ENCODE data around the gene CNTFR. TPM values are rescaled to one million over a fixed set of nuclear protein-coding genes. Genes with fewer than 3 reads are reported as not detected.

Gene CNTFR
- total and polyA plus RNA-seq, 2 experiments from 2014 or later: not detected

GRCh38 chr9:34558364-34558763 lies 31.2 kb downstream of the CNTFR start:
- Histone ChIP-seq H3F3A (ENCODE audit: insufficient read depth) (no peaks in the 10 kb centered on the region), H3K36me3 (ENCODE audit: low read depth) (no peaks in the 10 kb centered on the region), H4K20me1 (ENCODE audit: insufficient read depth) (no peaks in the 10 kb centered on the region), H3K9me2 (ENCODE audit: insufficient read depth) (no peaks in the 10 kb centered on the region), H3K4me1 (ENCODE audit: insufficient read depth) (no peaks in the 10 kb centered on the region), H3K27ac (no peak overlapping the region), H3K27me3 (replicated peaks; ENCODE audit: insufficient read depth) (no peaks in the 10 kb centered on the region), H3K4me3 (no peak overlapping the region), H3K9me3 (ENCODE audit: low read depth) (no peaks in the 10 kb centered on the region), H3K79me2 (ENCODE audit: insufficient read depth) (no peaks in the 10 kb centered on the region), H2AFZ (no peak overlapping the region), H3K9ac (no peak overlapping the region), H3K4me2 (ENCODE audit: unreplicated experiment) (no peak overlapping the region)
- TF ChIP-seq EZH2phosphoT487 (IDR thresholded peaks at IDR 0.05; ENCODE audit: insufficient read depth, low read depth) (no peak), EZH2 (IDR thresholded peaks at IDR 0.05; ENCODE audit: insufficient read depth, poor library complexity, severe bottlenecking) (no peak)
- no peak for DNase-seq
- in situ Hi-C loops (cut with MboI): no loop called here
- WGBS, 2 experiments (ENCODE audit: low coverage in 1 of 2, low lambda C conversion rate in 2 of 2, missing lambda C conversion rate in 2 of 2): 85 to 86% methylated on average over 9 of the region's 9 CpGs

- no peak overlapping the region for H3K4me2 ChIP-seq (ENCODE audit: unreplicated experiment)
- H3K27me3 ChIP-seq (replicated peaks; ENCODE audit: insufficient read depth): no peaks in the 10 kb centered on the region
- H3K36me3 ChIP-seq (ENCODE audit: low read depth): no peaks in the 10 kb centered on the region
- WGBS, 2 experiments (ENCODE audit: low coverage in 1 of 2, low lambda C conversion rate in 2 of 2, missing lambda C conversion rate in 2 of 2): 73 to 74% methylated on average over 15 to 19 of the region's 19 CpGs
- no peaks in the 10 kb centered on the region for H3K79me2 ChIP-seq (ENCODE audit: insufficient read depth)
- H2AFZ ChIP-seq: no peak overlapping the region
- H4K20me1 ChIP-seq (ENCODE audit: insufficient read depth): no peaks in the 10 kb centered on the region
- no peaks in the 10 kb centered on the region for H3F3A ChIP-seq (ENCODE audit: insufficient read depth)
- no peak overlapping the region for H3K4me3 ChIP-seq
- no peaks in the 10 kb centered on the region for H3K9me2 ChIP-seq (ENCODE audit: insufficient read depth)
- no peak overlapping the region for H3K9ac ChIP-seq
- H3K4me1 ChIP-seq (ENCODE audit: insufficient read depth): no peaks in the 10 kb centered on the region
- TF ChIP-seq EZH2phosphoT487 (IDR thresholded peaks at IDR 0.05; ENCODE audit: insufficient read depth, low read depth) (no peak), EZH2 (IDR thresholded peaks at IDR 0.05; ENCODE audit: insufficient read depth, poor library complexity, severe bottlenecking) (no peak)
- H3K9me3 ChIP-seq (ENCODE audit: low read depth): no peaks in the 10 kb centered on the region
- DNase-seq: no peak
- H3K27ac ChIP-seq: no peak overlapping the region
- in situ Hi-C loops (cut with MboI): no loop called here
Measured at GRCh38 chr9:34557426-34558321, 31.9 kb downstream of the CNTFR start.

GRCh38 chr9:34556949-34557348 lies 32.6 kb downstream of the CNTFR start:
- Histone ChIP-seq H3K27me3 (replicated peaks; ENCODE audit: insufficient read depth) (no peaks in the 10 kb centered on the region), H3K9me2 (ENCODE audit: insufficient read depth) (no peaks in the 10 kb centered on the region), H3K4me3 (no peak overlapping the region), H3F3A (ENCODE audit: insufficient read depth) (no peaks in the 10 kb centered on the region), H3K9me3 (ENCODE audit: low read depth) (no peaks in the 10 kb centered on the region), H3K9ac (no peak overlapping the region), H3K27ac (no peak overlapping the region), H3K79me2 (ENCODE audit: insufficient read depth) (no peaks in the 10 kb centered on the region), H3K4me2 (ENCODE audit: unreplicated experiment) (no peak overlapping the region), H3K36me3 (ENCODE audit: low read depth) (no peaks in the 10 kb centered on the region), H3K4me1 (ENCODE audit: insufficient read depth) (no peaks in the 10 kb centered on the region), H4K20me1 (ENCODE audit: insufficient read depth) (no peaks in the 10 kb centered on the region), H2AFZ (no peak overlapping the region)
- DNase-seq: no peak
- TF ChIP-seq EZH2phosphoT487 (IDR thresholded peaks at IDR 0.05; ENCODE audit: insufficient read depth, low read depth) (no peak), EZH2 (IDR thresholded peaks at IDR 0.05; ENCODE audit: insufficient read depth, poor library complexity, severe bottlenecking) (no peak)
- 52 to 53% methylated on average over 6 of the region's 6 CpGs for WGBS, 2 experiments (ENCODE audit: low coverage in 1 of 2, low lambda C conversion rate in 2 of 2, missing lambda C conversion rate in 2 of 2)
- in situ Hi-C loops (cut with MboI): no loop called here

GRCh38 chr9:34555936-34556525 lies 33.5 kb downstream of the CNTFR start:
- WGBS, 2 experiments (ENCODE audit: low coverage in 1 of 2, low lambda C conversion rate in 2 of 2, missing lambda C conversion rate in 2 of 2): 63 to 73% methylated on average over 12 to 13 of the region's 13 CpGs
- TF ChIP-seq EZH2 (IDR thresholded peaks at IDR 0.05; ENCODE audit: insufficient read depth, poor library complexity, severe bottlenecking) (no peak), EZH2phosphoT487 (IDR thresholded peaks at IDR 0.05; ENCODE audit: insufficient read depth, low read depth) (no peak)
- H3K4me2 ChIP-seq (ENCODE audit: unreplicated experiment): no peak overlapping the region
- DNase-seq: no peak
- no peaks in the 10 kb centered on the region for H3K79me2 ChIP-seq (ENCODE audit: insufficient read depth)
- no peak overlapping the region for H3K4me3 ChIP-seq
- no peaks in the 10 kb centered on the region for H3K36me3 ChIP-seq (ENCODE audit: low read depth)
- H2AFZ ChIP-seq: no peak overlapping the region
- in situ Hi-C loops (cut with MboI): no loop called here
- H3K9me3 ChIP-seq (ENCODE audit: low read depth): no peaks in the 10 kb centered on the region
- H3K4me1 ChIP-seq (ENCODE audit: insufficient read depth): no peaks in the 10 kb centered on the region
- H3K9ac ChIP-seq: no peak overlapping the region
- H3K27ac ChIP-seq: no peak overlapping the region
- no peaks in the 10 kb centered on the region for H3K9me2 ChIP-seq (ENCODE audit: insufficient read depth)
- no peaks in the 10 kb centered on the region for H4K20me1 ChIP-seq (ENCODE audit: insufficient read depth)
- no peaks in the 10 kb centered on the region for H3F3A ChIP-seq (ENCODE audit: insufficient read depth)
- no peaks in the 10 kb centered on the region for H3K27me3 ChIP-seq (replicated peaks; ENCODE audit: insufficient read depth)
